ENCODE measurements around the gene TRIM24.
"Not testable (repeated sequence)": the region's sequence is repeated elsewhere in the genome, so short reads cannot be mapped to it uniquely, and the experiment has no call there.

Gene TRIM24

GRCh38 chr7:138481447-138482380 is 21.7 kb downstream of the TRIM24 start:
- no peaks in the 10 kb centered on the region for H3K4me1 ChIP-seq (ENCODE audit: control insufficient read depth, insufficient read depth, low read length)
- no peak overlapping the region for H3K4me2 ChIP-seq (ENCODE audit: low read length)
- no peaks in the 10 kb centered on the region for H3K27me3 ChIP-seq (ENCODE audit: control insufficient read depth, insufficient read depth, low read length)
- H3K9ac ChIP-seq (ENCODE audit: low read depth, low read length) = no peak overlapping the region
- H3K36me3 ChIP-seq (ENCODE audit: insufficient read depth, low read length) = no peaks in the 10 kb centered on the region
- no peak overlapping the region for H3K4me3 ChIP-seq (ENCODE audit: low read length)
- no peaks in the 10 kb centered on the region for H3K9me3 ChIP-seq (replicated peaks; ENCODE audit: low read length)

GRCh38 chr7:138483531-138483930 is 23.5 kb downstream of the TRIM24 start:
- Histone ChIP-seq H3K27me3 (ENCODE audit: control insufficient read depth, insufficient read depth, low read length) (no peaks in the 10 kb centered on the region), H3K4me3 (ENCODE audit: low read length) (no peak overlapping the region), H3K4me2 (ENCODE audit: low read length) (no peak overlapping the region), H3K9me3 (replicated peaks; ENCODE audit: low read length) (no peaks in the 10 kb centered on the region), H3K4me1 (ENCODE audit: control insufficient read depth, insufficient read depth, low read length) (no peaks in the 10 kb centered on the region), H3K9ac (ENCODE audit: low read depth, low read length) (no peak overlapping the region), H3K36me3 (ENCODE audit: insufficient read depth, low read length) (no peaks in the 10 kb centered on the region)

- not testable (repeated sequence) for H3K9me3 ChIP-seq (replicated peaks; ENCODE audit: low read length); H3K27me3 ChIP-seq (ENCODE audit: control insufficient read depth, insufficient read depth, low read length); H3K4me1 ChIP-seq (ENCODE audit: control insufficient read depth, insufficient read depth, low read length); H3K4me2 ChIP-seq (ENCODE audit: low read length); H3K4me3 ChIP-seq (ENCODE audit: low read length); H3K36me3 ChIP-seq (ENCODE audit: insufficient read depth, low read length); H3K9ac ChIP-seq (ENCODE audit: low read depth, low read length)
These were observed 25.4 kb downstream of the TRIM24 start for GRCh38 chr7:138485508-138485907.

DNA sequence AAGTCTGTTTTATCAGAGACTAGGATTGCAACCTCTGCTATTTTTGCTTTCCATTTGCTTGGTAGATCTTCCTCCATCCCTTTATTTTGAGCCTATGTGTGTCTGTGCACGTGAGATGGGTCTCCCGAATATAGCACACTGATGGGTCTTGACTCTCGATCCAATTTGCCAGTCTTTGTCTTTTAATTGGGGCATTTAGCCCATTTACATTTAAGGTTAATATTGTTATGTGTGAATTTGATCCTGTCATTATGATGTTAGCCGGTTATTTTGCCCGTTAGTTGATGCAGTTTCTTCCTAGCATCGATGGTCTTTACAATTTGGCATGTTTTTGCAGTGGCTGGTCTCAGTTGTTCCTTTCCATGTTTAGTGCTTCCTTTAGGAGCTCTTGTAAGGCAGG is 29.1 kb downstream of the TRIM24 start:
- not testable (repeated sequence) for H3K4me3 ChIP-seq (ENCODE audit: low read length); H3K36me3 ChIP-seq (ENCODE audit: insufficient read depth, low read length); H3K9me3 ChIP-seq (replicated peaks; ENCODE audit: low read length); H3K4me1 ChIP-seq (ENCODE audit: control insufficient read depth, insufficient read depth, low read length); H3K4me2 ChIP-seq (ENCODE audit: low read length); H3K27me3 ChIP-seq (ENCODE audit: control insufficient read depth, insufficient read depth, low read length); H3K9ac ChIP-seq (ENCODE audit: low read depth, low read length)

- no peaks in the 10 kb centered on the region for H3K9me3 ChIP-seq (replicated peaks; ENCODE audit: low read length)
- H3K4me1 ChIP-seq (ENCODE audit: control insufficient read depth, insufficient read depth, low read length) = peaks cover 6% of the 10 kb centered on the region
- no peak overlapping the region for H3K4me2 ChIP-seq (ENCODE audit: low read length)
- H3K4me3 ChIP-seq (ENCODE audit: low read length) = no peak overlapping the region
- no peak overlapping the region for H3K9ac ChIP-seq (ENCODE audit: low read depth, low read length)
- H3K36me3 ChIP-seq (ENCODE audit: insufficient read depth, low read length) = no peaks in the 10 kb centered on the region
- H3K27me3 ChIP-seq (ENCODE audit: control insufficient read depth, insufficient read depth, low read length) = no peaks in the 10 kb centered on the region
These were observed 31.7 kb downstream of the TRIM24 start for GRCh38 chr7:138491612-138492386.

DNA sequence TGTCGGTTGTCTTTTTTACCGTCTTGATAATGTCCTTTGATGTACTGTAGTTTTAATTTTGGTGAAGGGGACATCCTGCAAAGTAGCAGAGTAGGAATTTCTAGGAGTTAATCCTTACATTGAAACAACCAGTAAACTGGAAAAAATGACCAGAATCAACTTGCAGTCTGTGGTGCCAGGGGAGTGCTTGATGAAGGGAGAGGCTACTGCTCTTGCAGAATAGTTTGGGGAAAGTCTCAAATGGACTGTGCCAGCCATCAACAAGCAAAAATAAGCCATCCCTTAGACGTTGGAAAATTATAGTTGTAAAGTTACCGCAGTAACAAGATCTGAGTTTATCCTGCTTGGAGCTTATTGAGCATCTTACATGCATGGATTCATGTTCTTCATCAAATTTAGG is 32.4 kb downstream of the TRIM24 start:
- Histone ChIP-seq H3K9ac (ENCODE audit: low read depth, low read length) (no peak overlapping the region), H3K27me3 (ENCODE audit: control insufficient read depth, insufficient read depth, low read length) (no peaks in the 10 kb centered on the region), H3K4me3 (ENCODE audit: low read length) (no peak overlapping the region), H3K36me3 (ENCODE audit: insufficient read depth, low read length) (no peaks in the 10 kb centered on the region), H3K4me2 (ENCODE audit: low read length) (no peak overlapping the region), H3K4me1 (ENCODE audit: control insufficient read depth, insufficient read depth, low read length) (peaks cover 6% of the 10 kb centered on the region), H3K9me3 (replicated peaks; ENCODE audit: low read length) (no peaks in the 10 kb centered on the region)

- Histone ChIP-seq H3K4me2 (ENCODE audit: low read length) (no peak overlapping the region), H3K4me3 (ENCODE audit: low read length) (no peak overlapping the region), H3K27me3 (ENCODE audit: control insufficient read depth, insufficient read depth, low read length) (no peaks in the 10 kb centered on the region), H3K9ac (ENCODE audit: low read depth, low read length) (no peak overlapping the region), H3K4me1 (ENCODE audit: control insufficient read depth, insufficient read depth, low read length) (peaks cover 6% of the 10 kb centered on the region), H3K9me3 (replicated peaks; ENCODE audit: low read length) (no peaks in the 10 kb centered on the region), H3K36me3 (ENCODE audit: insufficient read depth, low read length) (no peaks in the 10 kb centered on the region)
These were observed 33.5 kb downstream of the TRIM24 start for GRCh38 chr7:138493535-138493934.

GRCh38 chr7:138495485-138495884 is 35.4 kb downstream of the TRIM24 start:
- H3K9me3 ChIP-seq (replicated peaks; ENCODE audit: low read length) = no peaks in the 10 kb centered on the region
- no peaks in the 10 kb centered on the region for H3K36me3 ChIP-seq (ENCODE audit: insufficient read depth, low read length)
- H3K4me1 ChIP-seq (ENCODE audit: control insufficient read depth, insufficient read depth, low read length) = peaks cover 6% of the 10 kb centered on the region
- H3K4me2 ChIP-seq (ENCODE audit: low read length) = no peak overlapping the region
- H3K27me3 ChIP-seq (ENCODE audit: control insufficient read depth, insufficient read depth, low read length) = no peaks in the 10 kb centered on the region
- H3K9ac ChIP-seq (ENCODE audit: low read depth, low read length) = no peak overlapping the region
- H3K4me3 ChIP-seq (ENCODE audit: low read length) = no peak overlapping the region

- no peaks in the 10 kb centered on the region for H3K4me1 ChIP-seq (ENCODE audit: control insufficient read depth, insufficient read depth, low read length)
- no peaks in the 10 kb centered on the region for H3K36me3 ChIP-seq (ENCODE audit: insufficient read depth, low read length)
- no peaks in the 10 kb centered on the region for H3K9me3 ChIP-seq (replicated peaks; ENCODE audit: low read length)
- no peak overlapping the region for H3K9ac ChIP-seq (ENCODE audit: low read depth, low read length)
- no peak overlapping the region for H3K4me2 ChIP-seq (ENCODE audit: low read length)
- no peak overlapping the region for H3K4me3 ChIP-seq (ENCODE audit: low read length)
- no peaks in the 10 kb centered on the region for H3K27me3 ChIP-seq (ENCODE audit: control insufficient read depth, insufficient read depth, low read length)
These were observed 39.3 kb downstream of the TRIM24 start for GRCh38 chr7:138499340-138499739.

DNA sequence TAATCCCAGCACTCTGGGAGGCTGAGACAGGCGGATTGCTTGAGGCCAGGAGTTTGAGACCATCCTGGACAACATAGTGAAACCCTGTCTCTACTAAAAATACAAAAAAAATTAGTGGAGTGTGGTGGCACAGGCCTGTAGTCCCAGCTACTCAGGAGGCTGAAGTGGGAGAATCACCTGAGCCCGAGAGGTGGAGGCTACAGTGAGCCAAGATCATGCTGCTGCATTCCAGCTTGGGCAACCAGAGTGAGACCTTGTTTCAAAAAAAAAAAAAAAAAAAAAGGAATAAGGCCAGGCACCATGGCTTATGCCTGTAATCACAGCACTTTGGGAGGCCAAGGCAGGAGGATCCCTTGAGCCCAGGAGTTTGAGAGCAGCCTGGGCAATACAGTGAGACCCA is 40.2 kb downstream of the TRIM24 start:
- H3K27me3 ChIP-seq (ENCODE audit: control insufficient read depth, insufficient read depth, low read length); H3K4me3 ChIP-seq (ENCODE audit: low read length); H3K36me3 ChIP-seq (ENCODE audit: insufficient read depth, low read length); H3K4me1 ChIP-seq (ENCODE audit: control insufficient read depth, insufficient read depth, low read length); H3K9me3 ChIP-seq (replicated peaks; ENCODE audit: low read length); H3K4me2 ChIP-seq (ENCODE audit: low read length); H3K9ac ChIP-seq (ENCODE audit: low read depth, low read length): not testable (repeated sequence)

DNA sequence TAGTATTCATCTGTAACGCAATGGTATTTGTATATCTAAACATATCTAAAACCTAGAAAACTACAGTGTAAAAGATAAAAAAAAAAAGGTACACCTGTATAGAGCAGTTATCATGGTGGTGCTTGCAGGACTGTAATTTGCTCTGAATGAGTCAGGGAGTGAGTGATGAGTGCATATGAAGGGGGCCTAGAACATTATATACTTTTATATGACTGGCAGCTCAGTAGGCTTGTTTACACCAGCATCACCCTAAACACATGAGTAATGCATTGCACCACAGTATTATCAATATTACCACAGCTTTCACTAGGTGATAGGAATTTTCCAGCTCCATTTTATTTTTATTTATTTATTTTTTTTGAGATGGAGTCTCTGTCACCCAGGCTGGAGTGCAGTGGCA is 40.8 kb downstream of the TRIM24 start:
- Histone ChIP-seq H3K36me3 (ENCODE audit: insufficient read depth, low read length) (no peaks in the 10 kb centered on the region), H3K4me3 (ENCODE audit: low read length) (no peak overlapping the region), H3K4me2 (ENCODE audit: low read length) (no peak overlapping the region), H3K27me3 (ENCODE audit: control insufficient read depth, insufficient read depth, low read length) (no peaks in the 10 kb centered on the region), H3K4me1 (ENCODE audit: control insufficient read depth, insufficient read depth, low read length) (no peaks in the 10 kb centered on the region), H3K9ac (ENCODE audit: low read depth, low read length) (no peak overlapping the region), H3K9me3 (replicated peaks; ENCODE audit: low read length) (no peaks in the 10 kb centered on the region)
